Peyer's patch (tissue), 4 donors: ENCODE measurements around the gene CDC14A. TPM values are rescaled to one million over a fixed set of nuclear protein-coding genes. Genes with fewer than 3 reads are reported as not detected.

Source experiments
- DNase-seq, 3 donors: peaks; one replicate each; pipeline ENCODE4 v3.0.0-alpha.2; 2017 to 2019
- H3K27ac ChIP-seq, 4 donors: fragments of 200-600 bp; sonication (generic); one replicate each; pipeline ENCODE4 v1.5.1; 2016 to 2019
- H3K27me3 ChIP-seq, 2 donors: fragments of 200-600 bp; sonication (generic); one replicate each; pipeline ENCODE4 v1.5.1; 2019
- H3K36me3 ChIP-seq, 3 donors: fragments of 200-600 bp; sonication (generic); one replicate each; pipeline ENCODE4 v1.5.1; 2016 to 2019
- H3K4me1 ChIP-seq, 4 donors: fragments of 200-600 bp; sonication (generic); one replicate each; pipeline ENCODE4 v1.5.1; 2016 to 2019
- H3K4me3 ChIP-seq, 4 donors: fragments of 200-600 bp; sonication (generic); 1 replicate in 3 of 4; 2 replicates in 1 of 4; pipeline ENCODE4 v1.5.1; 2016 to 2019; ENCODE audit warnings: mild to moderate bottlenecking in 1 of 4
- H3K9me3 ChIP-seq, 4 donors: fragments of 200-600 bp; sonication (generic); one replicate each; pipeline ENCODE4 v1.5.1; 2016 to 2019; ENCODE audit warnings: mild to moderate bottlenecking in 1 of 4
- POLR2A ChIP-seq, 2 donors: fragments of 450-650 bp; IDR thresholded peaks; one replicate each; pipeline ENCODE4 v1.5.1; 2017; ENCODE audit warnings: antibody characterized with exemption in 2 of 2, mild to moderate bottlenecking in 2 of 2, moderate library complexity in 2 of 2
- total RNA-seq, 4 donors: library from RNA; depleted of rRNA; stranded (reverse); fragments of >200 nt; gene quantifications; one replicate each; pipeline ENCODE4 v1.1.0, GENCODE V29; 2016
- TF ChIP-seq, protein P1 (sequence below), 6 experiments: fragments of 450-650 bp in 4 of 6; fragments of 200-600 bp in 2 of 6; sonication (generic) in 1 of 6; IDR thresholded peaks; one replicate each; pipeline ENCODE4 v1.5.1; 2017 to 2019; ENCODE audit warnings: antibody characterized with exemption in 6 of 6, mild to moderate bottlenecking in 3 of 6, moderate library complexity in 1 of 6

The CDC14A gene
- total RNA-seq, 4 donors from 2014 or later, result 51.2 to 97.6 (median 81.2) TPM

DNA sequence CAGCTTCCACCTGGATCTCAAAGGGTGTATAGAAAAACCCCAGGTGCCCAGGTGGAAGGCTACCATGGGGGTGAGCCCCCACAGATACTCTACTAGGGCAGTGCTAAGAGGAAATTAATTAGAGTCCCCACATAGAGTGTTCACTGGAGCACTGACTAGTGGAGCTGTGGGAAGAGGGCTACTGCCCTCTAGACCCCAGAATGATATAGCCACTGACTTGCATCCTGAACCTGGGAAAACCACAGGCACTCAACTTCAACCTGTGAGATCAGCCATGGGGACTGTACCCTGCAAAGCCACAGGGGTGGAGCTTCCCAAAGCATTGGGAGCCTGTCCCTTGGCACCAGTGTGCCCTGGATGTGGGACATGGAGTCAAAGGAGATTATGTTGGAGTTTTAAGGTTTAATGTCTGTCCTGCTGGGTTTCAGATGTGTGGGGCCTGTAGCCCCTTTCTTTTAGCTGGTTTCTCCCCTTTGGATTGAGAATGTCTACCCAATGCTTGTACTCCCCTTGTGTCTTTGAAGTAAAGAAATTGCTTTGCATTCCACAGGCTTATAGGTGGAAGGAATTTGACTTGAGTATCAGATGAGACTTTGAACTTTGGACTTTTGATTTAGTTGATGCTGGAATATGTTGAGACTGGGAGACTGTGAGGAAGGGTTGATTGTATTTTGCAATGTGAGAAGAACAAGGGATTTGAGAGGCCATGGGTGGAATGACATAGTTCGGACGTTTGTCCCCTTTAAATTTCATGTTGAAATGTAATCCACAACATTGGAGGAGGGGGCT, 31.8 kb upstream of the CDC14A start:
- Histone ChIP-seq H3K4me3 (no peak overlapping the region), H3K4me1 (peaks cover 0 to 15% (median 0%) of the 10 kb centered on the region in 4 donors), H3K27ac (peak overlapping the region in 2 of 4 donors; percentile 6 to 25), H3K9me3 (peaks cover 0 to 15% (median 4%) of the 10 kb centered on the region in 4 donors), H3K27me3 (no peaks in the 10 kb centered on the region), H3K36me3 (no peaks in the 10 kb centered on the region)
- DNase-seq, result no peak
- TF ChIP-seq, protein P1, sequence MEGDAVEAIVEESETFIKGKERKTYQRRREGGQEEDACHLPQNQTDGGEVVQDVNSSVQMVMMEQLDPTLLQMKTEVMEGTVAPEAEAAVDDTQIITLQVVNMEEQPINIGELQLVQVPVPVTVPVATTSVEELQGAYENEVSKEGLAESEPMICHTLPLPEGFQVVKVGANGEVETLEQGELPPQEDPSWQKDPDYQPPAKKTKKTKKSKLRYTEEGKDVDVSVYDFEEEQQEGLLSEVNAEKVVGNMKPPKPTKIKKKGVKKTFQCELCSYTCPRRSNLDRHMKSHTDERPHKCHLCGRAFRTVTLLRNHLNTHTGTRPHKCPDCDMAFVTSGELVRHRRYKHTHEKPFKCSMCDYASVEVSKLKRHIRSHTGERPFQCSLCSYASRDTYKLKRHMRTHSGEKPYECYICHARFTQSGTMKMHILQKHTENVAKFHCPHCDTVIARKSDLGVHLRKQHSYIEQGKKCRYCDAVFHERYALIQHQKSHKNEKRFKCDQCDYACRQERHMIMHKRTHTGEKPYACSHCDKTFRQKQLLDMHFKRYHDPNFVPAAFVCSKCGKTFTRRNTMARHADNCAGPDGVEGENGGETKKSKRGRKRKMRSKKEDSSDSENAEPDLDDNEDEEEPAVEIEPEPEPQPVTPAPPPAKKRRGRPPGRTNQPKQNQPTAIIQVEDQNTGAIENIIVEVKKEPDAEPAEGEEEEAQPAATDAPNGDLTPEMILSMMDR (IDR thresholded peaks at IDR 0.05), result no peak
- no peak for TF ChIP-seq POLR2A (IDR thresholded peaks at IDR 0.05)

DNA sequence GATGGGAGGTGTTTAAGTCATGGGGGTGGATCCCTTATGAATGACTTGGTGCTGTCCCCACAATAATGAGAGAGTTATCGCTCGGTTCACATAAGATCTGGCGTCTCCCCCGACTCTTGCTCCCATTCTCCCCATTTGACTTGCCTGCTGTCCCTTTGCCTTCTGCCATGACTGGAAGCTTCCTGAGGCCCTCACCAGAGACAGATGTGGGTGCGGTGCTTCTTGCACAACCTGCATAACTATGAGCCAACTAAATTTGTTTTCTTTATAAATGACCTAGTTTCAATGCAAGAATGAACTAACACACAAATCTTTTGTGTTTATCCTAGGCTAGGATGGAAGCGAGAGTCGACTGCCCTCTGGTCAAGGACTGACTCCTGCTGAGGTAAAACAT, 31.2 kb upstream of the CDC14A start:
- H3K27ac ChIP-seq, result peak overlapping the region in 1 of 4 donors; percentile 6
- no peaks in the 10 kb centered on the region for H3K36me3 ChIP-seq
- no peak for TF ChIP-seq POLR2A (IDR thresholded peaks at IDR 0.05)
- TF ChIP-seq, protein P1 (IDR thresholded peaks at IDR 0.05), result no peak
- H3K4me3 ChIP-seq, result no peak overlapping the region
- peaks cover 0 to 12% (median under 1%) of the 10 kb centered on the region in 4 donors for H3K9me3 ChIP-seq
- H3K4me1 ChIP-seq, result peaks cover 0 to 15% (median 0%) of the 10 kb centered on the region in 4 donors
- no peaks in the 10 kb centered on the region for H3K27me3 ChIP-seq
- no peak for DNase-seq

DNA sequence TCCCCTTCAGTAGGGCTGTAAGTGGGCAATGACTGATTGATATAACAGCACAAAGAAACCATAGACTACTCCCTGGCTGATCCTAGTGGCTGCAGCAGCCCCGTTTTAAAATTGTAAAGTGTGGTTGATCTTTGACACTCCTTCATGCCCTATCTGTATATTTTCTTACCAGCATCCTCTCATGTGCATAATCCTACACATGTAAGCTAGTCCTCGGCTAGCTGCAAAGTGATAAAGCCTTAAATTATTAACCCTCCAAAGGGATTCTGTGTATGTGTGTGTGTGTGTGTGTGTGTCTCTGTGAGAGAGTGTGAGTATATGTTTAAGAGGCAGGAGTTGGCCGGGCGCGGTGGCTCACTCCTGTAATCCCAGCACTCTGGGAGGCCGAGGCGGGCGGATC, 30.8 kb upstream of the CDC14A start:
- Histone ChIP-seq H3K36me3 (no peaks in the 10 kb centered on the region), H3K4me1 (peaks cover 0 to 15% (median 0%) of the 10 kb centered on the region in 4 donors), H3K27ac (peak overlapping the region in 1 of 4 donors; percentile 6), H3K9me3 (peaks cover 0 to 10% (median 0%) of the 10 kb centered on the region in 4 donors), H3K4me3 (no peak overlapping the region), H3K27me3 (no peaks in the 10 kb centered on the region)
- DNase-seq, result no peak
- TF ChIP-seq, protein P1 (IDR thresholded peaks at IDR 0.05), result no peak
- TF ChIP-seq POLR2A (IDR thresholded peaks at IDR 0.05), result no peak

DNA sequence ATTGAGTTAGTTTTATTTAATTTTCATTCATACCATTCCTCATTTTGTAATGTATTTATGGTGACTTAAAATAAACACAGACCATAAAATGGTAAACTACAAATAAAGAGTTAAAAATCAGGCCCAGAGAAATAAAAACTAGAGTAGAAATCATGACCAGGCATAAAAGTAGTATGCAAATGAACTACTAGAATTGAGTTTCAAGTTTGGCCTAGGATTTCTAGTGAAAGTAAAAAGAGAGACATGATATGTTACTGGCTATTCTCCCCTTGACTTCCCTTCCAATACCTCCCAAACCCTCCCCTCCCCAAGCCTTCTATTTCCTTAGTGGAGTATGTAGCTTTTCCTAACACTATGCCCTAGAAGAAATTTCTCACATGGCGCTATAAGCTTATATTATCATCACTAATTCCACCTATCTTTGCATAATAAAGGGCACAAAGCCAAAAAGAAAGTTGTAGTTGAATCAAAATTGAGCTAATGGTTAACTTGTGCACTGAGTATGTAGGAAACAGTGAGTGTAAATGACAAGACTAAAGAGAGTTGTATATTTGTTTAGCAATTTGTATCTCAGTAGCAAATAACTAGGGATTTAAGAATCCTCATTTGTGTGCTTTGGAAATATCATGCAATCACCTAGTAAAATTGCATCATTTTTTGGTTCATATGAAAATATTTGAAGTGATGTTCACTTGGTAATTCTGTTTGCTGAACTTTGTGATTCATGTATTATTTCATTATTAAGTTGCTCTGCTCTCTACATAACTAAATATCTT, 29.7 kb upstream of the CDC14A start:
- DNase-seq, result no peak
- H3K4me1 ChIP-seq, result peaks cover 0 to 15% (median 0%) of the 10 kb centered on the region in 4 donors
- peak overlapping the region in 1 of 4 donors; percentile 51 for H3K27ac ChIP-seq
- no peaks in the 10 kb centered on the region for H3K36me3 ChIP-seq
- TF ChIP-seq POLR2A (IDR thresholded peaks at IDR 0.05), result no peak
- TF ChIP-seq, protein P1 (IDR thresholded peaks at IDR 0.05), result no peak
- H3K9me3 ChIP-seq, result peaks cover 0 to 10% (median 0%) of the 10 kb centered on the region in 4 donors
- H3K27me3 ChIP-seq, result no peaks in the 10 kb centered on the region
- H3K4me3 ChIP-seq, result no peak overlapping the region

DNA sequence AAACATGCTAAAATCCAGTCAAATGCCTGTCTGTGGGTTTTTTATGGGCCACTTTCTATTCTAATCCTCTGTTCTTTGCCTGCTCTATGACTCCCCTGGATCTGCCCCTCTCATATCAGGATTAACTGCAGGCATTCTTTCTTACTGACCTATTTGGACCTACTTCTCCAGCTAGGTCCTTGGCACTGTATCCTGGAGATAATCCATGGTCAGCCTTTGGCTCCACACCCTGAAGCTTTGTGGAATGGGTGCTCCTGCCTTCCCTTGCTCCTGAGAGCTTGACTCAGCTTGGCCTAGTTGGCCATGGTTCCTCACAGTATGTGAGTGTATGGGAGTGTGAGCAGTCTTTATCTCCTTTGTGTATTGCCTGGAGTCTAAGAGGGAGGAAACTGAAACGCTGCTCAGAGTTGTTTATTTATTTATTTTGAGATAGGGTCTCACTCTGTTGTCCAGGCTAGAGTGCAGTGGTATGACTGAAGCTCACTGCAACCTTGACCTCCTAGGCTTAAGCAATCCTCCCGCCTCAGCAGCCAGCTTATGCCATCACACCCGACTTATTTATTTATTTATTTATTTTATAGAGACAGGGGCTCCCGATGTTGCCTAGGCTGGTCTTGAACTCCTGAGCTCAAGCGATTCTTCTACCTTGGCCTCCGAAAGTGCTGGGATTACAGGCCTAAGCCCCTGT, 28.7 kb upstream of the CDC14A start:
- TF ChIP-seq, protein P1 (IDR thresholded peaks at IDR 0.05), result no peak
- DNase-seq, result no peak
- peak overlapping the region in 1 of 4 donors; percentile 51 for H3K27ac ChIP-seq
- H3K4me3 ChIP-seq, result no peak overlapping the region
- H3K27me3 ChIP-seq, result no peaks in the 10 kb centered on the region
- peaks cover 0 to 15% (median 0%) of the 10 kb centered on the region in 4 donors for H3K4me1 ChIP-seq
- peaks cover 0 to 10% (median 0%) of the 10 kb centered on the region in 4 donors for H3K9me3 ChIP-seq
- no peaks in the 10 kb centered on the region for H3K36me3 ChIP-seq
